Smooth muscle cell of bladder (primary cell): ENCODE data around the gene ZNF394. TPM values are rescaled to one million over a fixed set of nuclear protein-coding genes. Genes with fewer than 3 reads are reported as not detected.

Source experiments
- total RNA-seq: library from RNA; depleted of rRNA; stranded (reverse); fragments of >200 nt; gene quantifications from 2 replicates; pipeline ENCODE4 v1.2.3, GENCODE V29; 2014

Gene ZNF394
- total RNA-seq = 22.5 and 27.3 TPM in 2 replicates

DNA sequence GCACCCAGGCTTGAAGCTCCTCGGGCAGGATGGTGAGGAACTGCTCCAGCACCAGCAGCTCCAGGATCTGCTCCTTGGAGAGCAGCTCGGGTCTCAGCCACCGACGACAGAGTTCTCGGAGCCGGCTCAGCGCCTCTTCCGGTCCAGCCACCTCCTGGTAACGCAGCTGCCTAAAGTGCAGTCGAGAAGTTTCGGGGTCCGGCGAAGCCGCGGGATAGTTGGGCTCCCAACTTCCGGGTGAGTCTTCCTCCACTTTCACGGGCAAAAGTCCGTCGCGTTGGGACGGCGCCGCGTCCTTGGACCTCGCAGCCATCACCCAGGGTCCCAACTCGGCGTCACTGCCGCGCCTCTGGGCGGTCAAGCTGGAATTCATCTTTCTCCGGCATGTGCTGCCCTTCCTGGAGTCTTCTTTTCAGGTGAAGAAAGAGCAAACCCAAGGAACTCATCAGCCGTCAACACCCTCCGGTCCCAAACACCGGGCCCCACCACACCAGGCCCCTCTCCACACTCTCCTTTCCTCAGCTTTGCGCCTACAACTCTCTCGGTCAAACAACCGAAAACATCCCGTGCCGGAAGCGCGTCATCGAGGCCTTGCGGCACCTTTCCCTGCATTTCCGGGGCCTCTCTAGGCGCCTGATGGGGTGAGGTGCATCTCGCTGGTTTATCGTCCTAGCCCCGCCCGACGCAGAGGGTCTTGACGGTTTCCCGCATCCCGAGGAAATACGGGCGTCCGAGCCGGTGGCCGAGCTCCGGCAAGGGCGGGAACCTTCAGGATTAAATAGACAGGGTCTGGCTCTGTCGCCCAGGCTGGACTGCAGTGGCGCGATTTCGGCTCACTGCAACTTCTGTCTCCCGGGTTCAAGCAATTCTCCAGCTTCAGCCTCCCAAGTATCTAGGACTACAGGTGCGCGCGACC is at the start of gene ZNF394:
Gene ZNF394 (minus strand): TSS at position 561 of the 916 bp plus-strand sequence. CDS start 188 bp downstream, at position 373.

DNA sequence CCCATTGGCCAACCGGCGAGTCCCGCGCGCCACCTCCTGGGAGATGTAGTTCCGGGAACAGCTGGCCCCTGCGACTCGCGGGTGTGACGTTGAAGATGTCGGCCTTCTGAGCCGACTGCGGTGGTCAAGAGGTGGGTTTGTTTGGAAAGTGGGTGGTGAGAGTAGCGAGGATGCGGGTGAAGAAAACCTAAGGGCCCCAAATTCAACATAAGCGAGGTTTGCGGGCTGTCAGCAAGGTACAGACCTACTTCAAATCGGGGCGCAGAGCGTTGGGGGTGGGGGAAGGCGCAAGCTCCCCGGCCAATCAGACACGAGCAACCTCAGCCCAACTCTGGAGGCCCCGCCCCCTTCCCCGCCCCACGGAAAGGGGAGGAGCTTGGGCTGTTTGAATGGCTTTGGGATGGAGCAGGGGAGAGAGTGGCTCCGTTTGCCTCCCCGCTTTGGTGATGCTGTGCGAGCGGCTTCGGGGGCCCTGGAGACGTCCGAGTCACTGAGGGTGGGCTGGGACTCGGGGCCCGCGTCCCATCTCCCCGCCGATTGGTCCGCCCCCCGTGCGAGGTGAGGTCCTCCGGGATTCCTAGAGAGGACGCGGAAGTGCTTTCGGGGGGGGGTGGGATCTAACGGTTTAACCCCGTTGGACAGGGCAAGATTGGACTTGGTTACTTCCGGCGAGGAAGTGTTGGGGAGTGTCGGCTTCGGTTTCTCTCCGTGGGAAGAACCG is 4.7 kb upstream of the ZNF394 start, which contains the start of gene ZKSCAN5:
Gene ZKSCAN5 (plus strand): TSS at position 60 of the 721 bp plus-strand sequence. CDS start 1,383 bp downstream, outside the sequence.

DNA sequence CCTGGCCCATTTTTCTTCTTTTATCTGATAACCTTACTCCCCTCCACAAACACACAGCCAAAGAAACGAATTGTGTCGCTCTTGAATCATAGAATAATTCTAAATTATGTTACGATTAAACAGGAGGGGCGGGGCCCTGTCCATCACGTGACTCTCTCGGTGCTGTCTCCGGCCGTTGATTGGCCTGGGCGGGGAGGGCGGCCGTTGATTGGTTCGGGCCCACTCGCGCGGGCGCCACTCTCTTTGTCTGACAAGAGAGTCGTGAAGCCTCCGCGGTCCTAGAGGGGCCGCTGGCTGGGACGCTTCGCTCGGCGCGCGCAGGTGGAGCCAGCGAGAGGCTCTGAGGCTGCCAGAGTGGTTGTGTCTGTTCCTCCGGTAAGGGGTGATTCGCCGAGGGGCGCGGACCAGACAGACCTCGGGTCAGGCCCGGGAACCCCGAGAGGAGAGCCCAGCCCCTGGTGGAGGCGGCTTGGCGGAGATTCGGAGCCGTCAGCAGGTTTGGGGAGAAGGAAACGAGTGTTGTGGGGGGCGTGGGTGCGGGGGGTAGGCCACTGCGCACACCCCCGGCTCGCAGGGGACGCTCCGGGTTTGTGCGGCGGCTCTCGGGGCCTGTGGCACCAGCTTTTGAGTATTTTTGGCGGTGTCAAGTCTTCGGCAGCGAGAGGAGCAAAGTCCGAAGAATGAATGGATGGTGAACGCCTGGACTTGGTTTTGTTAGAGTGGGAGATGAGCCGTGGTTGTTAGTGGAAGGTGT is 27.3 kb downstream of the ZNF394 start, which contains the start of gene ZNF789:
Gene ZNF789 (plus strand): TSS at position 330 of the 754 bp plus-strand sequence. CDS start 3,567 bp downstream, outside the sequence.

Other genes starting within 250 kb of the ZNF394 start
- not detected in 2 replicates for gene MYH16, start 227.4 kb downstream of the ZNF394 start, total RNA-seq
- gene ARPC1A, start 174.4 kb downstream of the ZNF394 start, total RNA-seq = 203 and 209 TPM in 2 replicates
- gene ARPC1B, start 125.6 kb downstream of the ZNF394 start, total RNA-seq = 361 and 534 TPM in 2 replicates
- gene PDAP1, start 91.7 kb downstream of the ZNF394 start, total RNA-seq = 26.9 and 29.2 TPM in 2 replicates
- 142 and 174 TPM in 2 replicates for gene BUD31, start 91.3 kb downstream of the ZNF394 start, total RNA-seq
- gene PTCD1, start 61.5 kb downstream of the ZNF394 start, total RNA-seq = 7.1 and 8.1 TPM in 2 replicates
- gene CPSF4, start 61.3 kb downstream of the ZNF394 start, total RNA-seq = 21.6 and 28.1 TPM in 2 replicates
- 443 and 477 TPM in 2 replicates for gene ATP5MF, start 34.1 kb downstream of the ZNF394 start, total RNA-seq
- 2.6 and 3.6 TPM in 2 replicates for gene ZNF789, start 27.4 kb downstream of the ZNF394 start, total RNA-seq
- gene ZKSCAN5, start 4.4 kb upstream of the ZNF394 start, total RNA-seq = 10.8 and 12.1 TPM in 2 replicates
- gene FAM200A, start 51.8 kb upstream of the ZNF394 start, total RNA-seq = 5.3 and 5.5 TPM in 2 replicates
- gene ZNF655, start 58.4 kb upstream of the ZNF394 start, total RNA-seq = 42.6 and 45.9 TPM in 2 replicates
- 0.46 and 1.1 TPM in 2 replicates for gene TMEM225B, start 98.0 kb upstream of the ZNF394 start, total RNA-seq
- 7.5 and 11.5 TPM in 2 replicates for gene ZSCAN25, start 116.7 kb upstream of the ZNF394 start, total RNA-seq
- gene CYP3A5, start 179.7 kb upstream of the ZNF394 start, total RNA-seq = 0.28 and 0.37 TPM in 2 replicates
- gene CYP3A7, start 234.9 kb upstream of the ZNF394 start, total RNA-seq = 0.14 and 0.46 TPM in 2 replicates